SK-N-SH treated with all-trans-retinoic acid at 6 μM for 48 hours (cell line): Measurements from ENCODE around the gene MPV17.
A peak's percentile ranks its signal among the peaks of the same experiment; 100 is the strongest.

Experiments
- ATAC-seq: fragments of 200-7000 bp; cut with Tn5 transposase; 3 replicates; pipeline ENCODE4 v1.9.1; 2020; ENCODE audit warnings: mild to moderate bottlenecking, moderate library complexity
- ARNTL ChIP-seq: fragments of 450-650 bp; formaldehyde crosslinking; IDR thresholded peaks from 2 replicates; pipeline ENCODE4 v1.5.0; 2020; ENCODE audit warnings: low read depth, mild to moderate bottlenecking, moderate library complexity, borderline replicate concordance
- BACH2 ChIP-seq: fragments of 250-450 bp; sonication (Bioruptor Pico); IDR thresholded peaks from 2 replicates; pipeline ENCODE4 v1.9.0; 2021; ENCODE audit warnings: mild to moderate bottlenecking, borderline replicate concordance
- CREB5 ChIP-seq: fragments of 250-450 bp; sonication (Bioruptor Pico); IDR thresholded peaks from 2 replicates; pipeline ENCODE4 v1.5.1; 2020; ENCODE audit warnings: low read depth, mild to moderate bottlenecking, moderate library complexity
- CSDC2 ChIP-seq: fragments of 250-450 bp; sonication (Bioruptor Pico); IDR thresholded peaks from 2 replicates; pipeline ENCODE4 v1.5.0; 2020; ENCODE audit warnings: mild to moderate bottlenecking, moderate library complexity
- CSRNP3 ChIP-seq: fragments of 250-450 bp; sonication (Bioruptor Pico); IDR thresholded peaks from 2 replicates; pipeline ENCODE4 v1.5.1; 2021; ENCODE audit warnings: mild to moderate bottlenecking, moderate library complexity
- ESRRG ChIP-seq: fragments of 250-450 bp; sonication (Bioruptor Pico); IDR thresholded peaks from 2 replicates; pipeline ENCODE4 v1.6.1; 2021; ENCODE audit warnings: mild to moderate bottlenecking
- GLIS3 ChIP-seq: fragments of 250-450 bp; sonication (Bioruptor Pico); IDR thresholded peaks from 2 replicates; pipeline ENCODE4 v1.5.0; 2020; ENCODE audit warnings: mild to moderate bottlenecking, moderate library complexity
- ISL1 ChIP-seq: fragments of 250-450 bp; sonication (Bioruptor Pico); IDR thresholded peaks from 2 replicates; pipeline ENCODE4 v2.1.2; 2022; ENCODE audit warnings: mild to moderate bottlenecking, moderate library complexity
- OSR1 ChIP-seq: fragments of 250-450 bp; sonication (Bioruptor Pico); IDR thresholded peaks from 2 replicates; pipeline ENCODE4 v1.8.0; 2022; ENCODE audit warnings: moderate library complexity, mild to moderate bottlenecking, inconsistent platforms
- PATZ1 ChIP-seq: fragments of 250-450 bp; sonication (Bioruptor Pico); IDR thresholded peaks from 2 replicates; pipeline ENCODE4 v1.8.0; 2020; ENCODE audit warnings: mild to moderate bottlenecking, moderate library complexity, borderline replicate concordance
- POU6F1 ChIP-seq: fragments of 250-450 bp; sonication (Bioruptor Pico); IDR thresholded peaks from 2 replicates; pipeline ENCODE4 v1.8.0; 2021; ENCODE audit warnings: low read depth, mild to moderate bottlenecking, moderate library complexity, borderline replicate concordance
- RARB ChIP-seq: fragments of 250-450 bp; sonication (Bioruptor Pico); IDR thresholded peaks from 2 replicates; pipeline ENCODE4 v1.8.0; 2021; ENCODE audit warnings: mild to moderate bottlenecking, moderate library complexity
- SNAI2 ChIP-seq: fragments of 250-450 bp; sonication (Bioruptor Pico); IDR thresholded peaks from 2 replicates; pipeline ENCODE4 v1.5.0; 2020; ENCODE audit warnings: mild to moderate bottlenecking, moderate library complexity
- TCF4 ChIP-seq: fragments of 250-450 bp; sonication (Bioruptor Pico); IDR thresholded peaks from 2 replicates; pipeline ENCODE4 v1.8.0; 2021; ENCODE audit warnings: mild to moderate bottlenecking, moderate library complexity, borderline replicate concordance
- TOX ChIP-seq: fragments of 250-450 bp; sonication (Bioruptor Pico); IDR thresholded peaks from 2 replicates; pipeline ENCODE4 v1.8.0; 2021; ENCODE audit warnings: mild to moderate bottlenecking, moderate library complexity, borderline replicate concordance
- TSHZ2 ChIP-seq: fragments of 250-450 bp; sonication (Bioruptor Pico); IDR thresholded peaks from 2 replicates; pipeline ENCODE4 v1.5.0; 2020; ENCODE audit warnings: mild to moderate bottlenecking, moderate library complexity
- ZC3H10 ChIP-seq: fragments of 250-450 bp; sonication (Bioruptor Pico); IDR thresholded peaks from 2 replicates; pipeline ENCODE4 v1.5.1; 2021; ENCODE audit warnings: mild to moderate bottlenecking, moderate library complexity
- ZFP3 ChIP-seq: fragments of 250-450 bp; sonication (Bioruptor Pico); IDR thresholded peaks from 2 replicates; pipeline ENCODE4 v1.5.0; 2020; ENCODE audit warnings: mild to moderate bottlenecking, moderate library complexity
- ZFP30 ChIP-seq: fragments of 450-650 bp; formaldehyde crosslinking; IDR thresholded peaks from 2 replicates; pipeline ENCODE4 v1.5.0; 2022; ENCODE audit warnings: mild to moderate bottlenecking, moderate library complexity
- ZNF565 ChIP-seq: fragments of 450-650 bp; formaldehyde crosslinking; conservative IDR thresholded peaks from 2 replicates; pipeline ENCODE4 v1.5.0; 2020; ENCODE audit warnings: low read depth, mild to moderate bottlenecking, moderate library complexity
- ZNF70 ChIP-seq: fragments of 450-650 bp; formaldehyde crosslinking; IDR thresholded peaks from 2 replicates; pipeline ENCODE4 v1.5.0; 2020; ENCODE audit warnings: mild to moderate bottlenecking, moderate library complexity
- ZNF8 ChIP-seq: fragments of 450-650 bp; formaldehyde crosslinking; IDR thresholded peaks from 2 replicates; pipeline ENCODE4 v1.5.0; 2020; ENCODE audit warnings: mild to moderate bottlenecking, moderate library complexity

The MPV17 gene

GRCh38 chr2:27284996-27285395 is 37.9 kb downstream of the MPV17 start:
- no peak for TF ChIP-seq ZNF8 (CRISPR knock-in tag)
- TF ChIP-seq ZNF565 (CRISPR knock-in tag) = no peak
- no peak for TF ChIP-seq ISL1 (CRISPR knock-in tag)
- no peak for TF ChIP-seq TOX (CRISPR knock-in tag)
- no peak for TF ChIP-seq TSHZ2 (CRISPR knock-in tag)
- no peak for ATAC-seq

GRCh38 chr2:27282892-27283291 is 40.0 kb downstream of the MPV17 start:
- TF ChIP-seq ZNF70 (CRISPR knock-in tag) = peak; percentile 68
- TF ChIP-seq CSRNP3 (CRISPR knock-in tag) = no peak
- no peak for TF ChIP-seq TSHZ2 (CRISPR knock-in tag)
- ATAC-seq = 0 out of 3 replicates have a peak, but pooled peaks have one; percentile 20

- no peak for ATAC-seq
- TF ChIP-seq OSR1 (no peak), TOX (CRISPR knock-in tag) (no peak), ZFP30 (CRISPR knock-in tag) (no peak), ESRRG (CRISPR knock-in tag) (no peak), ZNF70 (CRISPR knock-in tag) (no peak), SNAI2 (CRISPR knock-in tag) (no peak), CSDC2 (CRISPR knock-in tag) (no peak), POU6F1 (CRISPR knock-in tag) (no peak), BACH2 (CRISPR knock-in tag) (no peak), TCF4 (CRISPR knock-in tag) (no peak), ZC3H10 (CRISPR knock-in tag) (no peak), ZFP3 (CRISPR knock-in tag) (no peak)
- TF ChIP-seq, all 23 proteins: peak for 0
Observed at GRCh38 chr2:27281855-27282559, 40.9 kb downstream of the MPV17 start, which contains the start of gene TRIM54. TRIM54 (plus strand) TSS chr2:27282429; CDS start chr2:27282732, 303 bp downstream.

- no peak for TF ChIP-seq GLIS3 (CRISPR knock-in tag)
- TF ChIP-seq TCF4 (CRISPR knock-in tag) = no peak
- TF ChIP-seq ZFP30 (CRISPR knock-in tag) = no peak
- TF ChIP-seq BACH2 (CRISPR knock-in tag) = no peak
- no peak for TF ChIP-seq SNAI2 (CRISPR knock-in tag)
- TF ChIP-seq OSR1 = no peak
- TF ChIP-seq ZNF8 (CRISPR knock-in tag) = no peak
- no peak for TF ChIP-seq ESRRG (CRISPR knock-in tag)
- TF ChIP-seq ZNF565 (CRISPR knock-in tag) = no peak
- no peak for TF ChIP-seq PATZ1 (CRISPR knock-in tag)
- no peak for TF ChIP-seq ISL1 (CRISPR knock-in tag)
- no peak for TF ChIP-seq CSDC2 (CRISPR knock-in tag)
- TF ChIP-seq RARB (CRISPR knock-in tag) = no peak
- no peak for TF ChIP-seq CREB5
- no peak for TF ChIP-seq ZFP3 (CRISPR knock-in tag)
- no peak for TF ChIP-seq ARNTL
- no peak for TF ChIP-seq ZNF70 (CRISPR knock-in tag)
- no peak for TF ChIP-seq TOX (CRISPR knock-in tag)
- no peak for ATAC-seq
Observed at GRCh38 chr2:27281442-27281841, 41.5 kb downstream of the MPV17 start.
